Astrocyte (in vitro differentiated cells and primary cell): ENCODE measurements around the gene IL17RE.

Experiments
- EZH2 ChIP-seq: IDR thresholded peaks from 2 replicates; pipeline ENCODE4 v1.6.1; 2012; ENCODE audit warnings: mild to moderate bottlenecking, low read length, inconsistent platforms; ENCODE audit not compliant: insufficient read depth
- TF ChIP-seq, protein P1 (sequence below): IDR thresholded peaks from 2 replicates; pipeline ENCODE4 v1.5.1; 2011; ENCODE audit warnings: low read depth, mild to moderate bottlenecking, inconsistent platforms, low read length, moderate library complexity; ENCODE audit not compliant: insufficient read depth

DNA sequence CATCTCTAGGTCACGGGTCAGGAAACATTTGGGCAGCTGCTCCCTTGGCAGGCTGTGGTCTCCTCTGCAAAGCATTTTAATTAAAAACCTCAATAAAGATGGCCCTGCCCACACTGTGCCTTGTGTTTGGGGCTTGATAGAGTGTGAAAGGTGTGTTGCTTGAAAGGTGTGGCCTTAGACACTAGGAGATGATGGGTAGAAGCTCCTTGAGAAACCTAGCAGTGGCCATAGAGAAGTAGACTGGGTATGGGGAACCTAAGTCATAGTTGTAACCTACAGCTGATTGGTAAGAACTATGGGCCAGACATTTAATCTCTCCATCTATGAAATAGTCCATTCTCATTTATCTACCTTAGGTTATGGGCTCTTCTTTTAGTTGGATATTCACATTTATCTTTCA, 8.9 kb upstream of the IL17RE start:
- TF ChIP-seq, protein P1, sequence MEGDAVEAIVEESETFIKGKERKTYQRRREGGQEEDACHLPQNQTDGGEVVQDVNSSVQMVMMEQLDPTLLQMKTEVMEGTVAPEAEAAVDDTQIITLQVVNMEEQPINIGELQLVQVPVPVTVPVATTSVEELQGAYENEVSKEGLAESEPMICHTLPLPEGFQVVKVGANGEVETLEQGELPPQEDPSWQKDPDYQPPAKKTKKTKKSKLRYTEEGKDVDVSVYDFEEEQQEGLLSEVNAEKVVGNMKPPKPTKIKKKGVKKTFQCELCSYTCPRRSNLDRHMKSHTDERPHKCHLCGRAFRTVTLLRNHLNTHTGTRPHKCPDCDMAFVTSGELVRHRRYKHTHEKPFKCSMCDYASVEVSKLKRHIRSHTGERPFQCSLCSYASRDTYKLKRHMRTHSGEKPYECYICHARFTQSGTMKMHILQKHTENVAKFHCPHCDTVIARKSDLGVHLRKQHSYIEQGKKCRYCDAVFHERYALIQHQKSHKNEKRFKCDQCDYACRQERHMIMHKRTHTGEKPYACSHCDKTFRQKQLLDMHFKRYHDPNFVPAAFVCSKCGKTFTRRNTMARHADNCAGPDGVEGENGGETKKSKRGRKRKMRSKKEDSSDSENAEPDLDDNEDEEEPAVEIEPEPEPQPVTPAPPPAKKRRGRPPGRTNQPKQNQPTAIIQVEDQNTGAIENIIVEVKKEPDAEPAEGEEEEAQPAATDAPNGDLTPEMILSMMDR, result no peak
- TF ChIP-seq EZH2, result no peak
